DOHH2 (cell line): ENCODE measurements around the gene ATP7B.

ENCODE experiments used
- H3F3A ChIP-seq: fragments of 200-600 bp; sonication (generic), shearing (Covaris generic); 2 replicates; pipeline ENCODE4 v1.6.0; 2016; ENCODE audit warnings: antibody characterized with exemption, mild to moderate bottlenecking; ENCODE audit not compliant: control insufficient read depth, insufficient read depth
- H3K27ac ChIP-seq: fragments of 200-600 bp; sonication (generic); 2 replicates; pipeline ENCODE4 v1.5.1; 2014; ENCODE audit warnings: low read depth, mild to moderate bottlenecking, low read length, moderate library complexity
- H3K27me3 ChIP-seq: fragments of 200-600 bp; sonication (generic); 2 replicates; pipeline ENCODE4 v1.6.1; 2014; ENCODE audit warnings: mild to moderate bottlenecking, low read length, mixed read lengths; ENCODE audit not compliant: control insufficient read depth
- H3K36me3 ChIP-seq: fragments of 200-600 bp; sonication (generic); 2 replicates; pipeline ENCODE4 v1.6.1; 2014; ENCODE audit warnings: mild to moderate bottlenecking, low read length, moderate library complexity, mixed read lengths; ENCODE audit not compliant: control insufficient read depth
- H3K4me1 ChIP-seq: fragments of 200-600 bp; sonication (generic); 2 replicates; pipeline ENCODE4 v1.6.1; 2014; ENCODE audit warnings: mild to moderate bottlenecking, low read length, mixed read lengths; ENCODE audit not compliant: control insufficient read depth
- H3K4me2 ChIP-seq: fragments of 200-600 bp; sonication (generic); 2 replicates; pipeline ENCODE4 v1.6.0; 2014; ENCODE audit warnings: mild to moderate bottlenecking, low read length, moderate library complexity
- H3K4me3 ChIP-seq: fragments of 200-600 bp; sonication (generic); 2 replicates; pipeline ENCODE4 v1.5.1; 2014; ENCODE audit warnings: mild to moderate bottlenecking, low read length, mixed read lengths
- H3K79me2 ChIP-seq: fragments of 200-600 bp; sonication (generic); 2 replicates; pipeline ENCODE4 v1.6.1; 2014; ENCODE audit warnings: mild to moderate bottlenecking, low read length, mixed read lengths; ENCODE audit not compliant: control insufficient read depth
- H3K9me2 ChIP-seq: fragments of 200-600 bp; sonication (generic); replicated peaks from 2 replicates; pipeline ENCODE4 v1.6.1; 2014; ENCODE audit warnings: mild to moderate bottlenecking, low read length, mixed read lengths; ENCODE audit not compliant: control insufficient read depth
- H3K9me3 ChIP-seq: fragments of 200-600 bp; sonication (generic); 2 replicates; pipeline ENCODE4 v1.6.1; 2014; ENCODE audit warnings: antibody characterized with exemption, low read length, mixed read lengths; ENCODE audit not compliant: control insufficient read depth, insufficient read depth
- H4K20me1 ChIP-seq: fragments of 200-600 bp; sonication (generic); 2 replicates; pipeline ENCODE4 v1.6.0; 2014; ENCODE audit warnings: low read depth, mild to moderate bottlenecking, antibody characterized with exemption, low read length, moderate library complexity; ENCODE audit not compliant: control insufficient read depth, insufficient read depth
- CTCF ChIP-seq: fragments of 200-600 bp; sonication (generic); IDR thresholded peaks from one replicate; pipeline ENCODE4 v1.5.1; 2014; ENCODE audit warnings: antibody characterized with exemption, mild to moderate bottlenecking, low read depth, low read length; ENCODE audit not compliant: poor library complexity, severe bottlenecking
- EZH2phosphoT487 ChIP-seq: fragments of 200-600 bp; sonication (generic); IDR thresholded peaks from 2 replicates; pipeline ENCODE4 v1.6.1; 2017; ENCODE audit warnings: borderline replicate concordance, mild to moderate bottlenecking, antibody characterized with exemption, low read length, moderate library complexity, mixed read lengths

ATP7B gene

GRCh38 chr13:51945149-51945548, 66.1 kb downstream of the ATP7B start:
- Histone ChIP-seq H3F3A (no peaks in the 10 kb centered on the region), H3K79me2 (no peaks in the 10 kb centered on the region), H3K4me3 (no peak overlapping the region), H3K9me3 (no peaks in the 10 kb centered on the region), H3K9me2 (no peaks in the 10 kb centered on the region), H4K20me1 (no peaks in the 10 kb centered on the region), H3K27me3 (peaks cover 2% of the 10 kb centered on the region; the same call in 1 of the 2 replicates), H3K4me1 (no peaks in the 10 kb centered on the region), H3K27ac (no peak overlapping the region), H3K4me2 (no peak overlapping the region), H3K36me3 (no peaks in the 10 kb centered on the region)
- TF ChIP-seq CTCF = no peak

GRCh38 chr13:51944428-51944827, 66.8 kb downstream of the ATP7B start:
- Histone ChIP-seq H4K20me1 (no peaks in the 10 kb centered on the region), H3K79me2 (no peaks in the 10 kb centered on the region), H3F3A (no peaks in the 10 kb centered on the region), H3K27ac (no peak overlapping the region), H3K4me1 (no peaks in the 10 kb centered on the region), H3K9me2 (no peaks in the 10 kb centered on the region), H3K36me3 (no peaks in the 10 kb centered on the region), H3K4me2 (no peak overlapping the region), H3K4me3 (no peak overlapping the region), H3K9me3 (no peaks in the 10 kb centered on the region), H3K27me3 (peaks cover 2% of the 10 kb centered on the region; the same call in 1 of the 2 replicates)
- TF ChIP-seq CTCF (no peak), EZH2phosphoT487 (no peak)

GRCh38 chr13:51943721-51944120, 67.5 kb downstream of the ATP7B start:
- Histone ChIP-seq H3K27ac (no peak overlapping the region), H4K20me1 (no peaks in the 10 kb centered on the region), H3K4me3 (no peak overlapping the region), H3K9me2 (no peaks in the 10 kb centered on the region), H3K4me2 (no peak overlapping the region), H3K9me3 (no peaks in the 10 kb centered on the region), H3K27me3 (no peaks in the 10 kb centered on the region; the same call in 1 of the 2 replicates), H3K36me3 (no peaks in the 10 kb centered on the region), H3K79me2 (no peaks in the 10 kb centered on the region), H3F3A (no peaks in the 10 kb centered on the region), H3K4me1 (no peaks in the 10 kb centered on the region)
- TF ChIP-seq EZH2phosphoT487 (no peak), CTCF (no peak)

GRCh38 chr13:51942189-51942588, 69.1 kb downstream of the ATP7B start:
- H3K4me3 ChIP-seq = no peak overlapping the region
- no peaks in the 10 kb centered on the region for H4K20me1 ChIP-seq
- TF ChIP-seq EZH2phosphoT487 = no peak
- no peak for TF ChIP-seq CTCF
- no peaks in the 10 kb centered on the region for H3K4me1 ChIP-seq
- no peaks in the 10 kb centered on the region for H3K36me3 ChIP-seq
- no peak overlapping the region for H3K4me2 ChIP-seq
- H3K9me3 ChIP-seq = no peaks in the 10 kb centered on the region
- H3K27ac ChIP-seq = no peak overlapping the region
- no peaks in the 10 kb centered on the region for H3F3A ChIP-seq
- H3K79me2 ChIP-seq = no peaks in the 10 kb centered on the region
- no peaks in the 10 kb centered on the region for H3K9me2 ChIP-seq
- H3K27me3 ChIP-seq = no peaks in the 10 kb centered on the region; the same call in 1 of the 2 replicates
